ENCODE measurements around the gene FAM110A.
"Not testable (repeated sequence)": the region's sequence is repeated elsewhere in the genome, so short reads cannot be mapped to it uniquely, and the experiment has no call there.

FAM110A gene

GRCh38 chr20:877814-878213 is 44.3 kb downstream of the FAM110A start:
- DNase-seq = no peak

GRCh38 chr20:878511-879307 is 45.2 kb downstream of the FAM110A start:
- DNase-seq = peak; percentile 6

- DNase-seq = no peak
Observed at GRCh38 chr20:879626-880025, 46.1 kb downstream of the FAM110A start.

- DNase-seq = no peak
Observed at GRCh38 chr20:881051-881782, 47.7 kb downstream of the FAM110A start.

- DNase-seq = no peak
Observed at GRCh38 chr20:881783-882144, 48.2 kb downstream of the FAM110A start.

- DNase-seq = no peak
Observed at GRCh38 chr20:884983-885952, 51.8 kb downstream of the FAM110A start.

- DNase-seq = no peak
Observed at GRCh38 chr20:887137-887536, 53.6 kb downstream of the FAM110A start.

GRCh38 chr20:888057-888456 is 54.5 kb downstream of the FAM110A start:
- no peak for DNase-seq

GRCh38 chr20:889106-889505 is 55.6 kb downstream of the FAM110A start:
- DNase-seq = no peak

- DNase-seq = no peak
Observed at GRCh38 chr20:889932-890463, 56.5 kb downstream of the FAM110A start.

GRCh38 chr20:890666-891057 is 57.1 kb downstream of the FAM110A start:
- DNase-seq = no peak

- no peak for DNase-seq
Observed at GRCh38 chr20:891058-891705, 57.7 kb downstream of the FAM110A start.

- no peak for DNase-seq
Observed at GRCh38 chr20:891706-892080, 58.2 kb downstream of the FAM110A start.

- not testable (repeated sequence) for DNase-seq
Observed at GRCh38 chr20:892371-892770, 58.9 kb downstream of the FAM110A start.
